ENCODE results near the gene HDDC3. TPM values are rescaled to one million over a fixed set of nuclear protein-coding genes. Genes with fewer than 3 reads are reported as not detected.
A peak's percentile ranks its signal among the peaks of the same experiment; 100 is the strongest.

The HDDC3 gene
- total and polyA plus RNA-seq, 10 donors = 12.8 to 34.5 (median 21.7) TPM

- WGBS, 5 donors = 84 to 95% (median 88%) methylated on average over 4 to 8 of the region's 8 CpGs
- no peak overlapping the region for H3K4me3 ChIP-seq
These were observed 14.7 kb upstream of the HDDC3 start for GRCh38 chr15:90946941-90947576.

GRCh38 chr15:90946538-90946937 lies 14.2 kb upstream of the HDDC3 start:
- intact Hi-C loops (cut with DNase I; ENCODE audit: low total_unique reads) = no loop called here
- Histone ChIP-seq H3K4me1 (peaks cover 0 to 14% (median 0%) of the 10 kb centered on the region in 6 donors), H3K27ac (no peak overlapping the region), H3K4me3 (no peak overlapping the region), H3K36me3 (peaks cover 7 to 100% (median 95%) of the 10 kb centered on the region in 6 donors), H3K27me3 (replicated peaks in 1 of 7) (no peaks in the 10 kb centered on the region), H3K9me3 (no peaks in the 10 kb centered on the region)
- WGBS, 5 donors = 94 to 97% (median 95%) methylated on average over 16 of the region's 16 CpGs
- no peak for DNase-seq
- TF ChIP-seq POLR2AphosphoS5 (IDR thresholded peaks at IDR 0.05) (peak in 1 of 3 donors; percentile 44), POLR2A (IDR thresholded peaks at IDR 0.05) (no peak)

More at GRCh38 chr15:90946941-90947576, 14.7 kb upstream of the HDDC3 start:
- intact Hi-C loops (cut with DNase I; ENCODE audit: low total_unique reads) = no loop called here
- no peaks in the 10 kb centered on the region for H3K9me3 ChIP-seq
- peaks cover 0 to 14% (median 0%) of the 10 kb centered on the region in 6 donors for H3K4me1 ChIP-seq
- no peak for DNase-seq
- H3K27me3 ChIP-seq (replicated peaks in 1 of 7) = no peaks in the 10 kb centered on the region
- TF ChIP-seq POLR2AphosphoS5 (IDR thresholded peaks at IDR 0.05) (no peak), CTCF (IDR thresholded peaks at IDR 0.05 in 8 of 11, conservative IDR thresholded peaks at IDR 0.05 in 3 of 11) (no peak), POLR2A (IDR thresholded peaks at IDR 0.05) (no peak)
- no peak overlapping the region for H3K27ac ChIP-seq
- H3K36me3 ChIP-seq = peaks cover 7 to 100% (median 96%) of the 10 kb centered on the region in 6 donors

- no peak for TF ChIP-seq POLR2A (IDR thresholded peaks at IDR 0.05)
- TF ChIP-seq CTCF (IDR thresholded peaks at IDR 0.05 in 8 of 11, conservative IDR thresholded peaks at IDR 0.05 in 3 of 11) = no peak
- no peak for TF ChIP-seq POLR2AphosphoS5 (IDR thresholded peaks at IDR 0.05)
- Histone ChIP-seq H3K27me3 (replicated peaks in 1 of 7) (no peaks in the 10 kb centered on the region), H3K4me3 (no peak overlapping the region), H3K9me3 (no peaks in the 10 kb centered on the region), H3K36me3 (peaks cover 9 to 100% (median 95%) of the 10 kb centered on the region in 6 donors), H3K27ac (peak overlapping the region in 1 of 8 donors; percentile 42), H3K4me1 (peaks cover 0 to 12% (median 0%) of the 10 kb centered on the region in 6 donors)
- WGBS, 5 donors = 61 to 86% (median 82%) methylated on average over 7 of the region's 7 CpGs
- intact Hi-C loops (cut with DNase I; ENCODE audit: low total_unique reads) = no loop called here
- no peak for DNase-seq
These were observed 12.7 kb upstream of the HDDC3 start for GRCh38 chr15:90945091-90945490.

GRCh38 chr15:90942354-90943120 lies 10.2 kb upstream of the HDDC3 start:
- intact Hi-C loops (cut with DNase I; ENCODE audit: low total_unique reads) = no loop called here
- 82 to 93% (median 90%) methylated on average over 12 of the region's 12 CpGs for WGBS, 5 donors
- H3K4me3 ChIP-seq = no peak overlapping the region
- H3K4me1 ChIP-seq = peaks cover 0 to 4% (median 0%) of the 10 kb centered on the region in 6 donors
- no peak overlapping the region for H3K27ac ChIP-seq
- no peak for DNase-seq
- H3K36me3 ChIP-seq = peaks cover 9 to 100% (median 92%) of the 10 kb centered on the region in 6 donors
- H3K27me3 ChIP-seq (replicated peaks in 1 of 7) = no peaks in the 10 kb centered on the region
- TF ChIP-seq POLR2A (IDR thresholded peaks at IDR 0.05) (no peak), POLR2AphosphoS5 (IDR thresholded peaks at IDR 0.05) (no peak), CTCF (IDR thresholded peaks at IDR 0.05 in 8 of 11, conservative IDR thresholded peaks at IDR 0.05 in 3 of 11) (no peak)
- no peaks in the 10 kb centered on the region for H3K9me3 ChIP-seq
